Measurements from ENCODE around the gene PRSS21.

The PRSS21 gene

GRCh38 chr16:2826591-2827373 lies 9.7 kb downstream of the PRSS21 start:
- DNase-seq, result no peak

DNA sequence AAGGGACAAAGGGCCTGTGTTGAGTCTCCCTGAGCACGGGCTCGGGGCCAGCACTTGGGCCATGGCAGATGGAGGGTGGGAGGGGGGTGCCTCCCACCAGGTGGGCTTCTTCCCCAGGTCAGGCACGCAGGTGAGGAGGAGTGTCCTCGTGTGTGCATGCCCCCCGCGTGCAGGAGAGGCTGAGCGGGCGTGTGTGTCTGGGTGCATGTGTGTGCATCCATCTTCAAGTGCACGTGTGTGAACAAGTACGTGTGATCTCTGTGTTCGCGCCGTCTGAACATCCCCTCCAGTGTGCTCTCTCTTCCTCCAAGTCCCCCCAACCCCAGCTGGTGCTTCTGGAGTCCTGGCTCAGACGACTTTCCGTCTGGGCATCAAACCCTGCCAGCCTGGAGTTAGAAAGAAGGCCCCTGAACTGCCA lies 10.3 kb downstream of the PRSS21 start:
- DNase-seq, result no peak

DNA sequence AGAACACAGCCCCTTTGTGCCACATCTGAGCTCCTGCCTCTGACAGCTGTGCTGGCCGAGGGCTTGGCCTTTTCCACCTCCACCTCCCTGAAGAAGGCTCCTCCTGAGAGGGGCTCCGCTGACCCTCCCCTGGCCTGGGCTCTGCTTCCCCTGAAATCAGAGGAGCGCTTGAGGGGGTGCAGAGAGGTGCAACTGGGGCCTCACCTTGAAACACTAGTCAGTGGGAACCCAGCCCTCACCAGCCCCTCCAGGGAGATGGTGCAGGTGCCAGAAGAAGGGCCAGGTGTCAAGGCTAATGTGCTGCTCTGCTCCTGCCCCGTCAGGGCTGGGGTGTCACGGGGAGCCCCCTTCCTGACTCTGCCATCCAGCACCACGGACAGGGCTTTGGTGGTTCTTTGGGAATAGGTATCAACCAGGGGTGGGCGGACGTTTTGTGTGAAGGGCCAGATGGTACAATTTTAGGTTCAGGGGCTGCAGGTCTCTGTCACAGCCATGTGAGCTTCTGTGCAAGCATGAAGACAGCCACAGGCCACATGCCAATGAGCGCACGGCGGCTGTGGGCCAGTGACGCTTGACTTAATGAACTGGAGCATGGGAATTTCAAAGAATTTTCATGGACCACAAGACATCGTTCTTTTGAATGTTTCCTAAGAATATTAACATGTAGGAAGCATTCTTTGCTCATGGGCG lies 10.9 kb downstream of the PRSS21 start:
- no peak for DNase-seq

GRCh38 chr16:2828521-2828840 lies 11.4 kb downstream of the PRSS21 start:
- DNase-seq, result no peak

DNA sequence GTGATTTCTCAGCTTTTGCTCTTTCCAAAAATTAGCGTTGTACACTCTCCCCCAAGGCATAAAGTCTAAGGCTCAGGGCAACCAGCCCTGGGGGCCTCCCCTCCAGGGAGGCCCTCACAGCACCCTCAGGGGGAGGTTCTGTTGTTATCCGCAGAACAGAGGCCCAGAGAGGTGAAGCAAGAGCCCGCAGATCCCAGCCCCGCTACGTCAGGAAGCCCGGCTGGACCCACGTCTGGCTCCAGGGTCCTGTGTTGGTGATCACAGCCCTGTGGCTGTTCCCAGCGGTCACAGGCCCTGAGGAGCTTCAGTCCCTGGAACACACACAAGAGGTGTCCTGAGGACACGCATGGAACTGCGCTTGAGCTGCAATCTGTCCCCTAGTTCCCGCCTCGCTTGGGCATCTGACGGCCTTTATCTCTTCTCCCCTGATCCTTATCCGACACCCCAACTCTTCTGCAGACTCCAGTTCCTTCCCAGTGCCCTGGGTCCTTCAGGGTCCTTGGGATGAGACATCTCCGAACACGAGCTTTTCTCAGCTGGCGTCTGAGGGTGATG lies 11.9 kb downstream of the PRSS21 start:
- DNase-seq, result no peak

- DNase-seq, result no peak
Measured at GRCh38 chr16:2829501-2830354, 12.7 kb downstream of the PRSS21 start, which contains the start of gene ZG16B. Gene ZG16B (plus strand): TSS chr16:2830303. CDS start chr16:2830442, 139 bp downstream.

DNA sequence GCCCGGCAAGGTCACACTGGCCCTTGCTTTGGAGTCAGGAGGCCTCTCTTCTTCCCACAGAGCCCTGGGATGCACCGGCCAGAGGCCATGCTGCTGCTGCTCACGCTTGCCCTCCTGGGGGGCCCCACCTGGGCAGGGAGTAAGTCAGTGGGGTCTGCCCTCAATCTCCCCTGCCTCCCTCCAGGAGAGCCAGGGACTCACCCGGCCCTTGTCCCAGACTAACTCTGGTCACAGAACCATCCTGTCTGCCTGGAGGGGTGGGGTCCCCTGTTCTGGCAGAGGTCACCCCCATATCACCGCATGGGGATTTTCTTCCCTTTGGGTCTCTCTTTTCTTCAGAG lies 13.3 kb downstream of the PRSS21 start:
- no peak for DNase-seq

GRCh38 chr16:2831203-2831602 lies 14.2 kb downstream of the PRSS21 start:
- no peak for DNase-seq

GRCh38 chr16:2833776-2834175 lies 16.7 kb downstream of the PRSS21 start:
- no peak for DNase-seq

DNA sequence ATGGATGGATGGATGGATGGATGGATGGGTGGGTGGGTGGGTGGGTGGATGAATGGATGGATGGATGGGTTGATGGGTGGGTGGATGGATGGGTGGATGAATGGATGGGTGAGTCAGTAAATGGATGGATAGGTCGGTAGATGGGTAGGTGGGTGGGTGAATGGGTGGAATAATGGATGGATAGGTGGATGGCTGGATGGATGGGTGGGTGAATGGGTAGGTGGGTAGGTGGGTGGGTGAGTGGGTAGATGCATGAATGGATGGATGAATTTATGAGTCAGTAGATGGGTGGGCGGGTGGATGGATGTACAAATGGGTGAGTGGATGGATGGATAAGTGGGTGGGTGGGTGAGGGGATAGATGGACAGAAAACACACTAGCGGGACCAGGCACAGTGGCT lies 17.9 kb downstream of the PRSS21 start:
- no peak for DNase-seq

GRCh38 chr16:2835638-2836493 lies 18.8 kb downstream of the PRSS21 start:
- no peak for DNase-seq

- DNase-seq, result no peak
Measured at GRCh38 chr16:2836646-2837508, 19.8 kb downstream of the PRSS21 start.

DNA sequence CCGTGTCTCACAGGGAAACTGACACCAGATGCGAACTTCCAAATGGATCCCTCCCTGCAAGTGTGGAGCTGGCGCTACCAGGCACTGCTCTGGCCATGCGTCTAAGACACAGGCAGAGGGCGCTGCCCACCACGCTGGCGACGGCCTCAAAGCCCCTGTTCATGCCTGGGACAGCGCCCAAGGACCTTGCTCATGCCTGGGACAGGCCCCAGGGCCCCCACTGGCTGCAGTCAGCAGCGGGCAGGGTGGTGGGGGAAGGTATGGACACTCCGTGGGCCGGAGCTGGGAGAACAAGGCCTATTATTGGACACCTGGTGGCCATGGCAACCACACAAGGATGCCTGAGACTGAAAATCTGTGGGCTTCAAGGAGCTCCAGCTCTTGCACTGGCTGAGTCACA lies 21.9 kb downstream of the PRSS21 start:
- peak; percentile 59 for DNase-seq

DNA sequence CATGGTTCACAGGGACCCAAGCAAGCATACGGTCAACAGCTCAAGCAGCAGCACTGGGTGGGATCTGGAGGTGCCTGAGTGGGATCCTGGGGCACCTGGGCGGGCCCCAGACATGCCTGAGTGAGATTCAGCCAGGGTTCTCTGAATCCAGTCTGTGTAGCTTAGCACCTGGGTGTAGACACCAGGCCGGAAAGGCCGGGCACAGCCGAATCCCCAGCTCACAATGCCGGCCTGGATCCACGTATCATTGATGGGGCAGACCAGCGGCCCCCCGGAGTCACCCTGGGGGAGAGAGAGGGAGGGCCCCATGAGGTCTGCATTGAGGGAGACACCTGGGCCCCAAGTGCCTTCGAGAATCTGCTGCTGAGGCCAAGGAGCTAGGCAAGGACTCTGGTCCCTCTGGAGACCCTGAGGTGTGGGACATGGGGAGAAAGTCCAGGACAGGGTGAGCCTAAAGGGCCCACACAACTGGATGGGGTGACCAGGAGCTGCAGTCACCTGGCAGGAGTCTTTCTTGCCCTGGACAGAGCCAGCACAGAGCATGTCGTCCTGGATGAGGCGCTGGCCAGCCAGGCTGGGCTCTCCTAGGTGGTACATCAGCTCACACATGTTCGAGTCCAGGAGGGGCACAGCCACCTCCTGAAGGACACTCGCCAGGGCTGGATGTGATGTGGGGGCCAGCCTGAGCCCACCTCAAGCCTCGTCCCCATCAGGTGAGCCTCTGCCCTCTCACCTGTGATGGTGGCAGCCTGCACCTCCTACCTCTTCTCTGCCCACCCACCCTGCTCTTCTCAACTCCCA lies 22.8 kb downstream of the PRSS21 start:
- no peak for DNase-seq

- DNase-seq, result no peak
Measured at GRCh38 chr16:2840914-2841313, 23.9 kb downstream of the PRSS21 start.

DNA sequence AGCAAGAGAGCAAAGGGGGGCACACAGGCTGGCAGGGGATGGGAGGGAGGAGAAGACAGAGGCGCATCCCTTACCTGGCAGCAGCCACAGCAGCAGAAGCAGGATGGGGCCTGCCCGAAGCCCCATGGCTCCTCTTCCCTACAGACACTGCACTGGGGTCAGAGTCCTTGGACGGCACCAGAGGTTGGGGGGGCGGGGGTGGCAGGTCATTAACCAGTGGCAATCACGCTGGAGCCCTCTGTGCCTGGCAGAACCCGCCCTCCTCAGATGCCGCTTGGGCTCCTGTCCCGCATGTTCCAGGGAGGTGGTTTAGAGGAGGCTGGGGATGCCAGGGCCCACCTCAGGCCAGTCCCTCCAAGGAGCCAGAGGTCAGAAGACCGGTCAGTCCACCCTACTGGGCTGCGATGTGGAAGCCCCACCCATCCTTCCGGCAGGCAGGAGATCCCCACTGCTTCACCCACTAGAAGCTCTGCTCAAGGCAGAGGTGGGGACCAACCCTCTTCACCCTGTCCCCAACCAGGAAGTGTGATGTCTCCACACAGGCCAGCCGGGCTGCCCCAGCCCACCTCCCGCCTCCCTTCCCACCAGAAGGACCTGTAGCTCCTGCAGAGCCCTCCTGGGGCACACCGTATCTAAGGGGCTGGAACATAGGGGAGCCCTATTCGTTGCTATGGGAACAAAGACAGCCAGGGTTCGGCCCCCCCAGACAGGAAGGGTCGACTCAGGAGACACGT lies 24.7 kb downstream of the PRSS21 start:
- peak; percentile 43 for DNase-seq

- peak; percentile 78 for DNase-seq
Measured at GRCh38 chr16:2842340-2843000, 25.4 kb downstream of the PRSS21 start.

DNA sequence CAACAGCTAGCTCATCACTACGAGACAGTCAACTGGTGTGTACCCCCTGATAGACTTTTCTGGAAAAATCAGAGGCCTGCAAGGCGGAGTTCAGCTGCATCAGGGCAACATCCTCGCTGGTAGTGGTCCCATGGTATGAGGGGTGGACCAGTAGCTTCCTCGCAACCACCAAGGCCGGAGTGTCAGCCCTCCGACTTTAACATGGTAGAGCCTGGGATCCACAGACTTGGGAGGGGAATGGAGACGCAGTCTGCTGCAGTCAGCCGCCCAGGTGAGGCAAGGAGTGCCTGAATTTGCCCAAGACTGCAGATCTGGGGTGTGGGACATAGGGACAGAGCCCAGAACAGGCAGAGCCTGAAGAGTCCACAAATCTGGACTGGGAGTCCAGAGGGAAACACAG lies 26.5 kb downstream of the PRSS21 start:
- DNase-seq, result no peak

DNA sequence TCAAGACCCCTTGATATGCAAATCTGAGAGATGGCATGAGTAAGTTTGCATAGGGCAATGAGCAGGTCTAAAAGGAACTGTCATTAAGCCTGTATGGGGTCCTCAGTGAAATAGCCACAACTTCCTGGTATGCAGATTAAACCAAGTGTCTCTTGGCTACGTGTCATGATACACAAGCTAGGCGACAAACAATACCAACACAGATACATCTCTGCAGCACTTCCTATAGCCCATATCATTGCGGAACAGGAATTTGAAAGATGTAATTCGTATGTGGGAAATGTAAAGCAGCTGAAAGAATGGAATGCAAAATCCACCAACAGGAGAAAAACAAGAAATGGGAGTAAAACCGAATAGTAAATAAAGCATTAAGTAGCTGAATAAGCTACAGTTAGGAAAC lies 28.1 kb downstream of the PRSS21 start:
- no peak for DNase-seq
